T47D (cell line): Measurements from ENCODE around the gene WDR1.

Source experiments
- DNase-seq, 2 experiments: peaks; one replicate each; pipeline versions ENCODE4 v3.0.0 to v3.0.0-alpha.2; 2011 to 2012; ENCODE audit warnings: low read depth in 1 of 2, low spot score in 1 of 2
- JUND ChIP-seq: IDR thresholded peaks from 2 replicates; pipeline ENCODE4 v1.6.1; 2012; ENCODE audit warnings: low read depth
- in situ Hi-C: cut with HindIII; loops from 2 replicates; pipeline ENCODE4 v1.10.0; 2016; ENCODE audit warnings: low sequenced_read_pairs, low pct_unique_long_range_greater_than_20kb

The WDR1 gene

DNA sequence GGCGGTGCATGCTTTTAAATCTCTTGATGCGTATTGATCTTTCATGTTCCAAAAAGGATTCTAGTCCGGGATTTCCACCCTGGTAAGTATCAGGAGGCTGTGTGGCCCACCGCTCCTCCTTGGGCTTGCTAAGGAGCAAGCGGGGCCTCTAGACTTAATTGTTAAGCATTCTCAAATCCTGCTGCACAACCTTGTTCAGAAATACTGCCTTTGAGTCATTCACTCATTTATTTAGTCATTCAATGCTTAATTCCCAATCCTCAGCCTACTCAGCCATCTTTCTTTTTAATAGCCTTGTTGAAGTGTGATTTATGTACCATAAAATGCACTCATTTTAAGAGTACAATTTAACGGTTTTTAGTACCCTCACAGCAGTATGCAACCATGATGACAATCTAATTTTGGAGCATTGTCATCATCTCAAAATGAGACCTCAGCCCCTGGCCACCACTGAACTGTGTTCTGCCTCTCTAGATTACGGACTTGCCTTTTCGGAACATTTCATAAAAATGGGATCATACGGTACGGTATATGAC, 79.7 kb downstream of the WDR1 start:
- TF ChIP-seq JUND, result no peak
- no peak for DNase-seq
- in situ Hi-C loops, result no loop called here

DNA sequence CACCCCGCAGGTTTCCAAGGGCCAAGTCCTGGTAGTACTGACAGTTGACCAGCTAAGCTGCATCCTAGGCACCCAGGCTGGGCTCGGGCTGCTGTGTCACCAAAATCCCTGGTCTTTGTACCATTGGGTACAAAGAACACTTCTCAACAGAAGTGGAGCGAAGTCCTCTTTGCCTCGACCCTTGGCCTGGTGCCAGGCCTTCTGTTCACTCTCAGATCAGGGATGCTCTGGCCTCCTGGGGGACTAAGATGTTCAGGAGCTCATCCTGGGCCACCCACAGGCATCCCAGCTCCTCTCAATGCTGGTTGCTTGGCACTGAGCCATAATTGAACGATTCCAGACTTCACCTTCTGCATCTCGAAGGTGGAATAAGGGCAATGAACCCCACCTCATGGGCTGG, 81.5 kb downstream of the WDR1 start:
- DNase-seq, result no peak
- TF ChIP-seq JUND, result no peak
- in situ Hi-C loops, result no loop called here

DNA sequence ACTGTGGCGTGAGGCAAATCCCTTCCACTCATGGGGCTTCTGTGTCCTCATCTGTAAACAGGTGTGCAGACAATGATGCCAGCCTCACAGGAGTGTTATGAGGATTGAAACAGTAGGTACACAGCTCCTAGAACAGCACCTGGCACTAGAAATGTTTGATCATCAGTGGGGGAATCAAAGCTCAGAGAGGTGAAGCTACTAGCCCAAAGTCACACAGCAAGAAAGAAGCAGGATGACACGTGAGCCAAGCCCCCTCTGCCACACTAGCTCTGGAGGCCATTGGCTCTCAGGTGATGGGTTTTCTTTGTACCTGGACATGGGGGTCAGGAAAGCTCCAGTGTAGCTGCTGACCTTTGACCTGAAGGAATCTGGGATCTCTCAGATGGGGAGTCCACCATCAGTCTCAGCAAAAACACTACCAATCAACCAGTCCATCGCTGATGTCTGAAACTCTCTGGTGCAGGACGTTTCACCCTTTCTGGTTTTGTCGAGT, 81.9 kb downstream of the WDR1 start:
- no peak for TF ChIP-seq JUND
- no peak for DNase-seq
- in situ Hi-C loops, result no loop called here

DNA sequence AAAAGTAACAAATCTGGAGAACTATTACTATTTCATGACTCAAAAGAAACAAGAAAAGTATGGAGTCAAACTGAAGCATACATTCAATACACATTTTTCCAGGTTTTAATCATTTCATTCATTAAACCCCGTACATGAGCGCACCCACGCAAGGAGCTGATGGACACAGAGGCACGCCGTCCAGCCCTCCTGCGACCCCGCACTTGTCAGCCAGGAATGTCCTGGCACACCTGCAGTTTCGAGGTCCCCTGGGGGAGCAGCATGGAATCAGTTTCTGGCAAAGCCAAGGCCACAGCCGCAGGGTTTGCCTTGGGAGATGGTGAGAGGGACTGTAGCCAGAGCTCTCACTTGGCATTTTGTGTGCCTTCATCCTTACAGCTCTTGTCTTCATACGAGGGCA, 82.5 kb downstream of the WDR1 start:
- in situ Hi-C loops, result no loop called here
- TF ChIP-seq JUND, result no peak
- no peak for DNase-seq

DNA sequence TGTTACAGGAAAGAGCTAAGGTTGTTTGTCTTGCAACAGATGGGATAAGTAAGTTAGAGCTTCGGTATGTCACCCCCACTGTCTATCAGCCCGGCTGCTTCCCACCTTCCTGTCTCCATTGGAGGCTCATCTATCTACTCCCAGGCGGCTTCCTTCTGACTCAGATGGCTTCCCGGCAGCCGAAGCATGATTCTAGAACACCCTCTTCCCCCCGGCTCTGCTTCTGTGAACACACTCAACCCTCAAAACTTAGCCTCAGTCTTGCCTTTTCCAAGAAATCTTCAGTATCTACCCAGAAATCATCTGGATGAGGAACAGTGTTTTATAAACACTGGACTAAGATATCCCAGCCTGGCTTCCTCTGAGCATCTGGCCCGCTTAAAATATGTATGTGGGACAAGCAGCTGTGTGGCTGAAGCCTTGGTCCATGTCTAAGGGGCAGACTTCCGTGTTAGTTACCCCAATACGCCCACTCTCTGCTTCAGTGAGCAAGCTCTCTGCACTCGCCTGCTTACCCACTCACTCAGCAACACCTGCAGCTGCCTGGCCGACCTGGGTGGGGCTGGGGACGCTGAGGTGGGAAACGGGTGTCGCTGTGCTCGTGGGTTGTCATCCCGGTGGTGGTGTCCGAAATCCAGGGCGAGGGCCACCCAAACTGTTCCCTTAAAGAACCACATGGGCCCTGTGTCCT, 83.3 kb downstream of the WDR1 start:
- in situ Hi-C loops, result no loop called here
- TF ChIP-seq JUND, result no peak
- DNase-seq, result no peak

DNA sequence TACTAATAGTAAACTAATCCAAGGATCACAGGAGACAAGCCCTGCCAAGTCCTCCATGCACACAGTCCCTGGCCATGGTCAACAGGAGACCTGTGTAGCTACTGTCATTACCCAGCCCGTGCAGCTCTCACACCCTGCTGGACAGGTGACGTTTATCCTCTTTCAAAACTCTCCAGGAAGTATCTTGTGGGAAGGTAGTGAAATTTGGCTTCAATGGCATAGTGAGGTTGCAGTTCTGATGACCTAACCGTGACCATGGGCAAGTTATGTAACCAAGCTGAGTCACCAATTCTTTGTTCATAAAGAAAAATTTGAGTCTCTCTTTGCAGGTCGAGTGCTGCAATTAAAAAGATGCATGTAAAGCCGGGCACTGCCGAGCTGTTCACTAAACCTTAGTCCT, 84.0 kb downstream of the WDR1 start:
- in situ Hi-C loops, result no loop called here
- no peak for TF ChIP-seq JUND
- DNase-seq, result peak in 1 of 2 experiments; percentile 16

DNA sequence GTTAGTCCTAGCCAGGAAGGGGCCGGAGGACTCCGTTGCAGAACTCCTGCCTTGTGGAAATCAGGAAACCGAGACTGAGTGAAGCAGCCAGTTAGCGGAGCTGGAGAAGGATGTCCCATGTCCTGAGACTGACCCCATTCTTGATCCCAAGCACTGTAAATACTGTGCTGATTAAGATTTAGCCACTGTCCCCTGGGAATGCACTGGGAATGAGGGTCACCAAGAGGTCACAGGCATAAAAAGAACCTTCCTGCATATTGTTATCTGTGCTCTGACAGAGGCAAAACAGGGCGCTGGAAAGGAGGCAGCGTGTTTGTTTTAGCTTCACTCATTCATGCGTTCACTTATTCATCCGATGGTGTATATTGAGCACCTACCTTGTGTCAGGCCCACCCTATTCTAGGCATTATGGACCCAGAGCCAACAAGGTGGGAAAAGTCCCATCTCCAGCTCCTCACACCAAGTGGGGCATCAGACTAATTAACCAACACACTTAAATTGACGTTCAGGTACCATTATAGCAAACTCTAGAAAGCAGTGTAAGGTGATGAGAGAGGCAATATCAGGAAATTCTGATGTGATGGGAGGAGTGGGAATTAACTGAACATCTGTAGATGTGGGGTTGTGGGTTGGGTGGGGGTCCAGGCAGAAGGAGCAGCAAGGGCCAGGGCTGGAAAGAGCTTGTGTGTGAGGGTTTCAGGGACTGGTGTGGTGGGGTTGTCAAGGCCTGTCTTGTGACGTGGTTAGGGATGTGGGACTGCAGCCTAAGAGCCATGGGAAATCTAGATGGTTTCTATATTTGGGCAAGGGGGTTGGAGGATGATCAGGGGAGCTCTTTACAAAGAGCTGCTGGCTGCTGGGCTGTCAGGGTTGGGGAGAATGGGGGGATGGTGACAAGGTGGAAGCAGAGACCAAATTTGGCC, 84.7 kb downstream of the WDR1 start:
- TF ChIP-seq JUND, result no peak
- in situ Hi-C loops, result no loop called here
- no peak for DNase-seq

DNA sequence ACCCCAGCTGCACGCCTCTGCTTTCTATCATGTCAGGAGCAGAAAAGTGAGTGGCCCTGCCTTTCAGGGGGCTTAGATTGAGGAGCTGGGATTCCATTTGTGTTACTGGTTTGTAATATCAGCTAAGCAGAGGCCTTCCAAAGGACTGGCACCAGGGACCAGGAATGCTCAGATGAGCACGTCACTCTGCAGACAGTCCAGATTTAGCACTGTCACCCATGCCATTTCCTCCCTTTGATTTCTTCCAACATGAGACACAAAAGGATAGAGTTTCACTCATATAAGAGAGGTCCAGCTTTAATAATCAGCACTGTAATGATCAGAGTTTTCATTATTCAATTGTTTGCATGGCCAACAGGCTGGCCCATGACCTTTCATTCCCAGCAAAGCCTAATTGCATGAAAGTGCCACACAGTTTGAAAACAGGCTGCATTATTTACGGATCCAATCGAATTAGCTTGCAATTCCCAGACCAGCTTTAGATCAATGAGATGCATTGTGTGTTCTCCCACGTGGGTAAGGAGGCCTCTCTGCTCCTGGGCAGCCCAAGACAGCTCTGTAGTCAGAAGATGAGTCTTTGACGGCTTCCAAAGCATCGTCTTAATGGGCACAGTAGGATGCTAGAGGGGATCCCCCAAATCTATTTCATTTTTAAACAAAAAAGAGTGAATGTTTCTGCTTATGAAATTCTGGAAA, 85.5 kb downstream of the WDR1 start:
- in situ Hi-C loops, result no loop called here
- TF ChIP-seq JUND, result no peak
- no peak for DNase-seq

DNA sequence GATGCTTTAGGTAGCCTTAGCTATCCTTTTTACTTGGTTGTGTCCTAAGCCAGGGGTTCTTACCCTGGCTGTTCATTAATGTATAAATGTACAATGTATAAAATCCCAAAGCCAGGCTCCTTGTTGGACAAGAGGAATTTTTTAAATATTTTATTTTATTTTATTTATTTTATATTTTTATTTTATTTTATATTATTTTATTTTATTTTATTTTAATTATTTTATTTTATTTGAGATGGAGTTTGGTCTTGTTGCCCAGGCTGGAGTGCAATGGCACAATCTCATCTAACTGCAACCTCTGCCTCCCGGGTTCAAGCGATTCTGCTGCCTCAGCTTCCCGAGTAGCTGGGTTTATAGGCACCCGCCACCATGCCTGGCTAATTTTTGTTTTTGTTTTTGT, 87.2 kb downstream of the WDR1 start:
- in situ Hi-C loops, result no loop called here
- TF ChIP-seq JUND, result no peak
- DNase-seq, result no peak

DNA sequence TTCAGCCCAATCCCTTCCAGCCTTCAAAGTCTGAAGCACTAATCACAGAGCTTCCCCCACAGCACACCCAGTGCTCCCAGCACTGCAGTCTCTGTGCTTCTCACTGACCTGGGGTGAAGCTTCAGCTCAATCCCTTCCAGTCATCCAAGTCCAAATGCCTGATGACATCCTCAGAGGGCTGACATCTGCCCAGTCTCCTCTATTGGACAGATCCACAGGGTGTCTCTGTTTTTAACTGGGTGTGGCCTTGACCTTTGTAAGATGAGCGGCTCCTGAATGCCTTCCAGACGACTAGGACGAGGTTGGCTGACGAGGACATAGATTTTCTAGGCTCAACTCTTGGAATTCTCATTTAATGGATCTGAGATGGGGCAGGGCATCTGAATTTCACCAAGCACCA, 87.7 kb downstream of the WDR1 start:
- TF ChIP-seq JUND, result no peak
- in situ Hi-C loops, result no loop called here
- no peak for DNase-seq

DNA sequence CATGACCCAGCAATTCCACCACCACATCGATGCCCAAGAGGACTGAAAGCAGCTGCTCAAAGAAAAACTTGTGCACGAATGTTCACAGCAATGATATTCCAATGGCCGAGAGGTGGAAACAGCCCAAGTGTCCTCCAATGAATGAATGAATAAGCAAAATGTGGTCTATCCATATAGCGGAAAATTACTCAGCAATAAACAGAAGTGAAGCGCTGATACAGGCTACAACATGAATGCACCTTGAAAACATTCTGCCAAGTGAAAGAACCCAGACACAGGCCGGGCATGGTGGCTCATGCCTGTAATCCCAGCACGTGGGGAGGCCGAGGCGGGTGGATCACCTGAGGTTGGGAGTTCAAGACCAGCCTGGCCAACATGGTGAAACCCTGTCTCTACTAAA, 90.1 kb downstream of the WDR1 start:
- in situ Hi-C loops, result no loop called here
- DNase-seq, result no peak
- no peak for TF ChIP-seq JUND

DNA sequence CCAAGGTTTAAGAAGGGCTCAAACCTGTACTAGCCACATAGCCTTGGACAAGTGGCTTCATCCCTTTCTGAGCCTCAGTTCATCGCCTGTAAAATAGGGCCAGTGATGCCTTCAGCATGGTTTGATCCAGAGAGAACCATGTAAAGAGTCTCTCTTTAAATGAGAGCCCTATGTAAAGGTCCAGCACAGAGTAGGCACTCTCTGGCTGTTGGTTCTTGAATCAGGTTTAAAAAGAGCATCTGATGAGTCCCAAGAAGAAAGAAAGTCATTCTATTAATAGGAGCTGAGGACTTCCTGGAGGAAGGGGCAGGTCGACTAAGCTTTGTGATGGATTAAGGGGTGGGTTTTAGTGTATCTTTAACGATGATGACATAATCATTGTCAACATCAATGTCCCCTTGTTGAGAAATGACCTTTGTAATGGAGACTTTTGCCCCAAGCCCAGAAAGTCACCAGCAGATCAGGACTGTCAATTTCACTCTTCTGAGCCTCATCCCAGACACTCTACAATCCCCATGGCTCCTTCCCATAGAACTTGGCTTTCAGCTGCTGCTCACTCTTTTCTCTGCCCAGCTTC, 91.3 kb downstream of the WDR1 start:
- no peak for TF ChIP-seq JUND
- DNase-seq, result no peak
- in situ Hi-C loops, result no loop called here
